Measurements from ENCODE around the gene FCER2.

Gene FCER2

DNA sequence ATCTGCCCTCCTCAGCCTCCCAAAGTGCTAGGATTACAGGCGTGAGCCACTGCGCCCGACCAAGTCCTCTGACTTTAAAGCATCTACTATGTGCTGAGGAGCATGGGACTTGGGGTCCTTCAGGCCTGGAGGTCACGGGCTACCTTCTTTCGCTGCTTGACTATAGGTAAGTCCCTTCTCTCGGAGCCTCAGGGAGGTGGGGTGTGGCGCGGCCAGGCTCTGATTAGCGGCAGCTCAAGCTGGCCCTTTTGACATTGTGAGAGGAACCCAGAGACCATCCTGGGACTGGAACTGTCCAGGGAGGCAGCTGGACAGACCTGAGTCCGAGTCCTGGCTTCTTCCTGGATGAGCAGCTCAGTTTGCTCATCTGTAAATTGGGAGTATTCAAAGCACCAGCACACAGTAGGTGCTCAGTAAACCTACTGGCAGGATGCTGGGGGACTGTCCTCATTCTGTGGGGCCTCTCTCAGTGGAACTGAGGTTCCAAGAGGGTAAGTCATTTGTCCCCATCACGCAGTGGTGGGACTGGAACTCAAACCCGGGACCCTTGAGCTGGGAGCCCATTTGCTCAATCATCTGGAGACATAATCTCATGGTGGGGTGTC is 780 bp downstream of the FCER2 start:
- DNase-seq (ENCODE audit: low read depth, low spot score), result no peak

DNA sequence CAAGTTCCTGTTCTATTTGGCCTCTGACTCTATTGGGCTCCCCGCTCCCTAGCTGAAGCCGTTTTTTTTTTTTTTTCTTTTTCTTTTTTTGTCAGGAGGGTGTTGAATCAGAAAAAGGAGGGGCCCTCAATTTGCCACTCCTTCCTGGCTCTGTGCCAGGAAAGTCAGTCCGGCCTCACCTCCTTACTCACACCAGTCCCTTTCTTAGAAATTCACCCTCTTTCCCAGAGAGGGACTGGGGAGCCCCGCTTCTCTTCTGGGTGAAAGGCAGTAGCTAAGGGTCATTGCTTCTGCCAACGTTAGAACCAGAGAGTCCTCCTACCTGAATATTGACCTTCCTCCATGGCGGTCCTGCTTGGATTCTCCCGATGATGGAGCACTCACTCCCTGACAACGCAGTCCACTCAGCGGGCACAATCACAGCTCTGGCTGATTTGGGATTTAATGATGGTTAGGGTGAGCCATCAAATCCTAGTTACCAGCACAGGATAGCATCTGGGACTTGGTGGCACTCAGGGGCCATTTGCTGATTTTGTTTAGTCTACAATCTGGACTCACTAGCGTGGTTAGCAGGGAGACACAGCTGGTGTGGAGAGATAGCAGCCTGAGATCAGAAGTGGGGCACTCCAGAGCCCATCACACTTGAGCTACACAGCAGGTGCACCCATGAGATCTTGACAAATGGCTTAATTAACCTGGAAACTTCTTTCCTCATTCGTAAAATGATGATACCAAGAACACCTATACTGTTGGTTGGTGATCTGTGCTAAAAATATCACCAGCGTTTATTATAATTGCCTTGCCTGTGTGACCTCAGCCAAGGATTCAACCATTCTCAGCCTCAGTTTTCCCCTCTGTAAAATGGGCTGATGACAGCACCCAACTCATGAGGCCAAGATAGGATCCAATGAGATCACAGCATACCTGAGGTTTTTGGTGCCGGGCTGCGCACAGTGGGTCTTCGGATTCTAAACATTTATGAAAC is 2.2 kb downstream of the FCER2 start:
- no peak for DNase-seq (ENCODE audit: low read depth, low spot score)

DNA sequence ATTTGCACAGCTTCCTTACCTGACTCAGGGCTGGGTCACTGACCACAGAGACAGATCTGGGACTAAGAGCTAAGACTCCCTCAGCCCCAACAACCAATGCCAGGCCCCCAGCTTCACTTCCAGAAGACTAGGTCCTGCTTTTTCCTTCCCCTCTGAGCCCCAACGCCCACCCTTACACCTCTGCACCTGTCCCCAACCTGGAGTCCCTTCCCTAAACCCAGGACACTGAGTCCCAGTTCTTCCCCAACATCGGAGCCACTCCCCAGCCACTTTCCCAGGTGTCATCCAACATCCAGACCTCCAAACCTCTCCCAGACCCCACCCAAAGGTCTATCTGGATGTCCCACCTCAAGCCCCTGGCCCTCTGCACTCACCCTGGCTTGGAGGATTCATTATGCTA is 2.9 kb downstream of the FCER2 start:
- DNase-seq (ENCODE audit: low read depth, low spot score), result no peak

DNA sequence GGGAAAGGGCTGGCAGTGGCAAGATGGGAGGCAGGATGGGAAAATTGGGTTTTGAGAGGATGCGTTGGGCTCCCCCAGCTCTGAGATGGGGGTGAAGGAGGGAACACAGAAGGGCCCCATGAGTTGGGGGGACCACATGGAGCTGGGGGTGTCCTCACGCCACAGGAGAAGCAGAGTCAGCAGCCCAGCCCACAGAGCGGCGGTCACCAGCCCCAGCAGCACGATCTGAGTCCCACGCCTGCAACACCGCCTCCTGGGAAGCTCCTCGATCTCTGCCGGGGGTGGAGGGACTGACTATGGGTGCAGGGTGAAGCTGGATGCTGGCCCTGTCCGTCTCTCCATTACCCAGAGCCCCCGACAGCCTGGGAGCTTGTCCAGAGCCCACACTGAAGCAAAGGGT is 3.3 kb downstream of the FCER2 start:
- no peak for DNase-seq (ENCODE audit: low read depth, low spot score)

DNA sequence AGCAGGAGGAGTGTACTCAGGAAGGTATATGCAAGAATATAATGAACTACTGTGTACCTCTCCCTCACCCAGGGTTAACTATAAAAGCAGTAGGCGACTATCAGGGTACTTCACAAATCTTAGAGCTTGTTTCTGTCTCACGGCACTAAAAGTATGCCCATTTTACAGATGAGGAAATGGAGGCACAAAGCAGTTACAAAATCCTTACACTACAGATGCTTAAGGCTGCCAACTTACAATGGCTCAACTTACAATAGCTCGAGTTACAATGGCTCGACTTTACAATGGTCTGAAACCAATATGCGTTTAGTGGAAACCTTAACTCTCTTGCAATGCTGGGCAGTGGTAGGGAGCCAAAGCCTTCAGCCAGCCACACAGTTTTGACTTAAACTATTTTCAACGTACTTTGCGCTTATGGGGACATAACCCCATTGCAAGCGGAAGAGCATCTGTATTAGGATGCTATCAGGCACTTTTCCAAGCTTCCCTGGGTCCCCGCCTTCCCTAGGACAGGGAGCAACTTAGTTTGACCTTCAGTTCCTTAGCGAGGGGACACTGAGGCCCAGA is 4.1 kb downstream of the FCER2 start:
- DNase-seq (ENCODE audit: low read depth, low spot score), result no peak

DNA sequence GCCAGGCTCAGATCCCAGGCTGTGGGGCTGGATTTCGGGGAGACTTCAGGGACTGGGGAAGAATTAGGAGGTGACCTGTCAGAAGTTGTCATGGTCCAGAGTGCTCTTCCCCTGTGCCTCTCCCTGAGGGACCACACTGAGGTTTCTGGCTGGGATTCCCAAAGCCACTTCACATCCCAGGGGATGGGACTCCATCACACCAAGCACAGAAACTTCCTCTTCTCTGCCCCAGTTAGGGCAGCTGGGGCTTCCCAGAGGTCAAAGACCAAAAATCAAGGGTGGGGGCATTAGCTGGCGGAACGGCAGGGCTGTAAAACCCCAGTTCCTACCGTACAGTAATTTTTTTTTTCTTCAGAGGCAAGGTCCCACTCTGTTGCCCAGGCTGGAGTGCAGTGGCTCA is 7.4 kb downstream of the FCER2 start:
- DNase-seq (ENCODE audit: low read depth, low spot score), result no peak

DNA sequence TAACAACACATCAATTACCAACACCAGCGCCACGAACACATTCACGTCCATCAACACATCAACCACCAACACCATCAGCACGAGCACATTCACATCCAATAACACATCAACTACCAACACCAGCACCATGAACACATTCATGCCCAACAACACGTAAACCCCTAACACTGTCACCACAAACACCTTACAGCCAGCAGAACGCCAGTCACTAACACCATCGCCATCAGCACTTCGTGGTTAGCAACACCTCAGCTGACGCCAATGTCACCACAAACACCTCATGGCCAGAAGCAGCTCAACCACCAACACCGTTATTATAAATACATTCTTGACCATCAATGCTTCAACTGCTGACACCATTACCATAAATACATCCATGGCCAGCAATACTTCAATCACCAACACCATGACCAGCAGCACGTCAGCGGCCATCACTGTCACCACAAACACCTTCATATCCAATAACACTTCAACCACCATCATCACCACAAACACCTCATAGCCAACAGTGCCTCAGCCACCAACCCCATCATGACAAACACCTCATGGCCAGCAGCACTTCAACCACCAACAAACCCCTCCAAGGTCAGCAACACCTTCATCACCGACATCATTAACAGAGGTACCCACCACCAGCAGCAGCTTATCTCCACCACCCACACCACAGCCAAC is 9.4 kb downstream of the FCER2 start:
- no peak for DNase-seq (ENCODE audit: low read depth, low spot score)

DNA sequence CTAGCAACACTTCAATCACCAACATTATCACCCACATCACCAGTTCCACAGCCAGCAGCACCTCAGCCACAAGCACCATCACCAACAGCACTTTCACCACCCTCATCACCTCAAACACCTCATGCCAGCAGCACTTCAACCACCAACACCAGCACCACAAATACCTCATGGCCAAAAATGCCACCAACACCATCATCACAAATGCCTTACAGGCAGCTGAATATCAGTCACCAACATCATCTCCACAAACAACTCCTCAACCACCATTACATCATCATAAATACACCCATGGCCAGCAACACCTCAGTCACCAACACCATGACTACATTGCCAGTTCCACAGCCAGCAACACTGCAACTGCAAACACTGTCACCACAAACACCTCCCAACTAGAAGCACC is 10.4 kb downstream of the FCER2 start:
- no peak for DNase-seq (ENCODE audit: low read depth, low spot score)

DNA sequence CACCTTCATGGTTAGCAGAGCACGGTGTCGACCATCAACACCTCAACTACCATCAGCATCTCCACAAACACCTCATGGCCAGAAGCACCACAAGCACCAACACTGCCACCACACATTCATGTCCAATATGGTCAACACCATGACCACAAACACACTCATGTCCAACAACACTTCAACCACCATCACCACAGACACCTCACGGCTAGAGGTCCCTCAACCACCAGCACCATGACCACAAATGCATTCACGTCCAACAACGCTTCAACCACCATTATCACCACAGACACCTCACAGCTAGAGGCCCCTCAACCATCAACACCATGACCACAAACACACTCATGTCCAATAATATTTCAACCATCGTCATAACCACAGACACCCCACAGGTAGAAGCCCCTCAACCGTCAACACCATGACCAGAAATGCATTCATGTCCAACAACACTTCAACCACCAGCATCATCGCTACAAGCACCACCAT is 11.1 kb downstream of the FCER2 start:
- DNase-seq (ENCODE audit: low read depth, low spot score), result no peak

DNA sequence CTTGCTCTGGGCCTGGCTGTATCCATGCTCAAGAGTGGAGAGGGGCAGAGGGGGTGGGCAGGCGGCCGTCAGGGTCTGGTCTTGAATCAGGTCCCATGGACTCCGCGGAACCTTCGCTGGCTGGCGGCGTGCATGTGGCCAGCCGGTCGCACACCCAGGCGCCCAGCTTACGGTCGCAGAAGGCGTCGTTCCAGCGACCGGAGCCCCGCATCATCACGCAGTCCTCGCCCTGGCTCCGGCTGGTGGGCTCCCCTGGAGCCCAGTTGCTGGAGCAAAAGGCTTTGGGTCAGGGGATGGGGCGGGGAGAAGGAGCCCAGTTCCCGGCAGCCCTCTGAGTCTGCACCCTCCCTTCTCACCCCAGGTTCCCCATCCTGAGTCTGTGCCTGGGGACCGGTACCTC is 12.8 kb downstream of the FCER2 start:
- no peak for DNase-seq (ENCODE audit: low read depth, low spot score)

DNA sequence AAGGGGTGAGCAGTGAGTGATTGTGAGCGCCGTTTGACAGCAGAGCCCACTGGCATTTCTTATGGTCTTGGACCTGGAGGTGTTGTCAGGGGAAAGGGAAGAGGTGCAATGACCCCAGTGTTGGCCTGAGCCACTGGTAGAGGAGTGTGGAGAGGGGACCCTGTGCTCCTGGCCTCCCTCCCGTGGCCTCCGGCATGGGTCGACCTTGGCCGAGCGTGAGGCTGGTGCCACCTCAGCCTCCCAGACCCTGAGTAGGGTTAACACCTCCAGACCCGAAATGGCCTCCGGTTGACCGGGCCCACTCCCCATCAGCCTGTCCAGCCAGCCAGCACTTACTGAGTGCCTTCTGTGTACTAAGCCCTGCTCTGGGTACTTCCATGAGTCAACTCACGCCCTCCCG is 14.8 kb downstream of the FCER2 start:
- no peak for DNase-seq (ENCODE audit: low read depth, low spot score)

DNA sequence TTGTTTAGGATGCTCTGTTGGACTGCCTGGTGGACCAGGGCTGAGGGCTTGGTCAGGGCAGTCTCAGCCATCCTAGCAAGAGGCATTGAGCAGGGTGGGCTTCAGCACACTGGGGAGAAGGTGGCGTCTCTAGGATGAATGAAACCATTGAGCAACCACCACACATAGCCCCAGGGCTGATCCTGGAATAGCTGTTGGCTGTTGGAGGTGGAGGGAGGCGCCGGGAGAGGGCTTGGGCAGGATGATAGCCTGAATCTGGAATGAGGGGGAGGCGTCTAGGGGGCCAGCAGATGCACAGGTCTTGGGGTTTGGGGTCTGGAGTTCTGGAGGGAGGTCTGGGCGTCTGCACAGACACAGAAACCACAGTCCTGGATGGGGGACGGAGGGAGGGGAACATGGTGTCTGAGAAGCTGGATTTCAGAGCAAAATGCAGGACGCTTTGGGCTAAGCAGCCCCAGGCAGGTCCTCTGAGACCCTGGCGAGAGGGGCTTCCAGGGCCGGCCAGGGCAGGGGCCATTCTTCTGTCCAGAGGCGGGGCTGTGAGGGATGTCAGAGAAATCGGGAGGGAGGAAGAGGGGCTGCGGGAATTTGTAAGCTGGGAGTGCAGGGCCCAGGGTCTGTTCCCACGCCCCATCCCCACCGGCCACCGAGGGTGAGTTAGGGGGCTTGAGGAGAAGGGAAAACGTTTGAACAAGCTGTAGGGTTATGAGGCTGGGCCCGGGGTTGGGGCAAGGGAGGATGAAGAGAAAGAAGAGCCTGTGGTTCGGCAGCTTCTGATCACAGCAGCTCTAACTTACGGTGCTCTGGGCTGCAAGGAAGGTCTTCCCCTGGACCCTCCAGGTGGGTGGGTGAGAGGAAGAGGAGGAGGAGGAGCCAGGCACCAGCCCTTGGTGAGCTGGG is 16.1 kb downstream of the FCER2 start:
- no peak for DNase-seq (ENCODE audit: low read depth, low spot score)

DNA sequence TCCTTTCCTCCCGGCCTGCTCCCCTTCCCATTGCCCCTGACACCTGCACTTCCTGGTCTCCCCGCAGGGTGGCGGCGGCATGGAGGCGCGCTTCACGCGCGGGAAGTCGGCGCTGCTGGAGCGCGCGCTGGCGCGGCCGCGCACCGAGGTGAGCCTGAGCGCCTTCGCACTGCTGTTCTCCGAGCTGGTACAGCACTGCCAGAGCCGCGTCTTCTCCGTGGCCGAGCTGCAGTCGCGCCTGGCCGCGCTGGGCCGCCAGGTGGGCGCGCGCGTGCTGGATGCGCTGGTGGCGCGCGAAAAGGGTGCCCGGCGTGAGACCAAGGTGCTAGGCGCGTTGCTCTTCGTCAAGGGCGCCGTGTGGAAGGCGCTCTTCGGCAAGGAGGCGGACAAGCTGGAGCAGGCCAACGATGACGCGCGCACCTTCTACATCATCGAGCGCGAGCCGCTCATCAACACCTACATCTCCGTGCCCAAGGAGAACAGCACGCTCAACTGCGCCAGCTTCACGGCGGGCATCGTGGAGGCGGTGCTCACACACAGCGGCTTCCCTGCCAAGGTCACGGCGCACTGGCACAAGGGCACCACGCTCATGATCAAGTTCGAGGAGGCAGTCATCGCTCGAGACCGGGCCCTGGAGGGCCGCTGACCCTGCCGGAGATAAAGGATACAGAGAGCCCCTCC is 19.6 kb downstream of the FCER2 start:
- no peak for DNase-seq (ENCODE audit: low read depth, low spot score)

DNA sequence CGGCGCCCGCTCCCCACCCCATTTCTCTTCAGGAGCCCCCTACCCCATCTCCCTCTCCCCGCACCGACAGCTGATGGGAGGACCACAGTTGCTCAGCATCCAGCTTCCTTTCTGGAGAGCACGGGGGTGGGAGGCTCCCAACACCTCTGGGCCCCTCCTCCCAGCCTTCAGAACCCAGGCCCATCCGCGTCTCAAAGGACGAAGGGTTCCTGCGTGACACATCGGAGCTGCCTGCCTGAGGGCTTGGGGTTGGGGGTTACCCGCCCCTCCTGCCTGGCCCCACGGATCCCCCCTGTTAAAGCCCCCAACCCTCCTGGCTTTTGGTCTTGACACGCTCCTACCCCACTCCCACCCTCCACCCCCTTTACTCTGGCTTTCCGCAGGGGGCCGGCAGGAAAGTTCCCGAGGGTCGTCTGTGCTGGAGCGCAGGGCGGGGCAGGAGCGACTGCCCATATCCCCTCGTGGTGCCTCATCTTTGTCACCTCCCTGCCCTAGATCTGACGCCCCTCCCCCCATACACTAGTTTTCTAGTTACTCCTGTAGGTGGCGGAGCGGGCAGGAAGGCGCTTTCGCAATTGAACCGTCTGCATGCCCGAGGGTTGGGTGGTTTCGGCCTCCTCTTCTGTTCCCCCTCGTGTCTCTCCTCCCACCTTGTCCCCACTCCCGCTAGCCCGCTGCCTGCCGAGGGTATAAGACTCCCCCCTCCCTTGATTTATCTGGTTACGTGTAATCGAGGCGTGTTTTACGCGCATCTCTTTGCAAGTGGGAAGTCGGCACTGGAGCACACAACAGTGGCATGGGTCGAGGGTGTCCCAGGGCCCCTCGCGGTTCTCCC is 20.4 kb downstream of the FCER2 start:
- DNase-seq (ENCODE audit: low read depth, low spot score), result peak; percentile 67

DNA sequence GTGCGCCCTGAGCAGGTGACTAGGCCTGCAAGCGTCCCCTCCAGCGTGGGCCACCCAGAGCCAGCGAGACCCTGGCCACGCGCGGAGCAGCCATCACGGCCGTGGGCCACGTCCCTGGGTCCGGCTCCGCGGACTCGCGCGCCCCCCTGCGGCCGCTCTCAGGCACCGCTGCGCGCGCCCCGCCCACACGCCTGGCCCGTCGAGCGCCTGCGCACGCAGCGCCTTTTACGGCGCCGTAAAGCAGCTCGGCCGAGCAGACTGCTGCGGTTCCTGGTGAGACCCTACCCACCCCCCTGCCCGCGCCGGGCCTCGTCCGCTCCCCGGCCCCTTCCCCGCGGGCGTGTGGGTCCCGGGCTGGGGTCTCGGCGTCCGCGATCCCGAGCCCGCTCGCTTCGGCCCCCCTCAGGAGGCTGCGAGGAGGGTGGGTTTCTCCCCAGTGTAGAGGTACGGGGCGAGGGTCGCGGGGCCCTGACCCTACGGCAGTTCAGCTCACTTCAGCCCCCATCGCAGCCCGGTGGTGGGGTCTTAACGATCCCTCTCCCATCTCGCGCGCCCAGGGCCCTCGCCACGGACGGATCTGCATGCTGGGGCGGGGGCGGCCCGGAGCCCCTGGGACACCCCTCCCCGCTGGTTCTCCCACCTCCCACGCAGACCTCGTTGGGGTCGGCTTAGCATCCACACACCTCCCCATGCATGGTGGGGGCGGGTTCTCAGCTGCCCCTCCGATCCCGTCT is 21.2 kb downstream of the FCER2 start, which contains the start of gene TRAPPC5:
TSS of gene TRAPPC5 (plus strand) at position 228 of the 734 bp plus-strand sequence. CDS start 1,421 bp downstream, outside the sequence.
- DNase-seq (ENCODE audit: low read depth, low spot score), result no peak

DNA sequence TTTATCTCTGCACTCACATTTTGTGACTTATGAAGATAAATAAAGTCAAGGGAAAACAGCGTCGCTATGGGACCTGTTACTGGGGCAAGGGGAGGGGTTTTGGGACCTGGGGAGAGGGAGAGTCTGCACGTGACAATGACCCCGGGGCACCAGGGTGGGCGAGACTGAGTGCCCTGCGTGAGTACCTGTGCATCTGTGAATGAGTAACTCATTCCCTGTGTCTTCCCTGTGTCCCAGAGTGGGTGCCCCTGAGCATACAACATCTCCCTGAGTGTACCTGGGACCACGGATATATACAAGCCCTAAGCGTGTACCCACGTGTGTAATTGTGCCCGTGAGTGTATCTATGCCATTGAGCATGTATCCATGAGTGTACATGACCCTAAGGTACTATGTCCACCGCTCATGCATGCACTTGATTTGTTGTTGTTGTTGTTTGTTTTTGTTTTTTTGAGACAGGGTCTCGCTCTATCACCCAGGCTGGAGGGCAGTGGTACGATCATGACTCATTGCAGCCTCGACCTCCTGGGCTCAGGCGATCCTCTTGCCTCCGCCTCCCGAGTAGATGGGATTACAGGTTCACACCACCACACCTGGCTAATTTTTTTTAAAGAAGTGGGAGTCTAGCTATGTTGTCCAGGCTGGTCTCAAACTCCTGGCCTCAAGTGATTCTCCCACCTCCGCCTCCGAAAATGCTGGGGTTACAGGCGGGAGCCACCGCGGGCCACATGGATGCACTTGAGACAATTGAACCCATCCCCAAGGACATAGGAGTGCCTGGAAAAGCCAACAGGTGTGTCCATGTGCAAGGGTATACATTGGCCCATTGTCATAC is 21.9 kb downstream of the FCER2 start:
- DNase-seq (ENCODE audit: low read depth, low spot score), result no peak

DNA sequence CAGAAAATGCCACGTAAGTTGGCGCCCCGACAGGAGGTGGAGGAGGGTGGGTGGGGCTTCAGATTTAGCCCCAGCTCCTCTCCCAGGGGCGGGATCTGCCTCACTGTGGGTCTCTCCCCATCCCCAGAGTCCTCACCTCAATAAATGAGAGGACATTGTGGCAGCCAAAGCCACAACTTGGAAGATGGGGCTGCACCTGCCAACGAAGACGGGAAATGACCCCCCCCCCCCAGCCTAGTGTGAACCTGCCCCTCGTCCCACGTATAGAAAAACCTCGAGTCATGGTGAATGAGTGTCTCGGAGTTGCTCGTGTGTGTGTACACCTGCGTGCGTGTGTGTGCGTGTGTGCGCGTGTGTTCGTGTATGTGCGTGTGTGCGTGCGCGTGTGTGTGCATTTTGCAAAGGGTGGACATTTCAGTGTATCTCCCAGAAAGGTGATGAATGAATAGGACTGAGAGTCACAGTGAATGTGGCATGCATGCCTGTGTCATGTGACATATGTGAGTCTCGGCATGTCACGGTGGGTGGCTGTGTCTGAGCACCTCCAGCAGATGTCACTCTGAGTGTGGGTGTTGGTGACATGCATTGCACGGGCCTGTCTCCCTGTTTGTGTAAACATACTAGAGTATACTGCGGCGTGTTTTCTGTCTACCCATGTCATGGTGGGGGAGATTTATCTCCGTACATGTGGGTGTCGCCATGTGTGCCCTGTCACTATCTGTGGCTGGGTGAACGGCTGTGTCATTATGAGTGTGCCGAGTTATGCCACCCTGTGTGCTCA is 22.8 kb downstream of the FCER2 start:
- DNase-seq (ENCODE audit: low read depth, low spot score), result no peak

Data from iPS DF 19.7 (cell line).